CD14-positive monocyte (primary cell): ENCODE measurements around the gene DDX17. TPM values are rescaled to one million over a fixed set of nuclear protein-coding genes. Genes with fewer than 3 reads are reported as not detected.
A peak's percentile ranks its signal among the peaks of the same experiment; 100 is the strongest.

Source experiments
- DNase-seq, 3 donors: peaks; one replicate each; pipeline ENCODE4 v3.0.0-alpha.2; 2011 to 2022
- H2AFZ ChIP-seq: 2 replicates; pipeline ENCODE4 v1.6.0; 2012; ENCODE audit warnings: mild to moderate bottlenecking, low read depth, low read length, inconsistent platforms; ENCODE audit not compliant: insufficient read depth, poor library complexity, severe bottlenecking
- H3K27ac ChIP-seq, 2 donors: 1 replicate in 1 of 2; 2 replicates in 1 of 2; pipeline ENCODE4 v1.5.1; 2012 to 2013; ENCODE audit warnings: low read length in 2 of 2, control low read depth in 1 of 2, inconsistent platforms in 1 of 2, low read depth in 1 of 2, mild to moderate bottlenecking in 1 of 2
- H3K27me3 ChIP-seq, 2 donors: one replicate each; pipeline versions ENCODE4 v1.6.0 to v1.6.1; 2011 to 2013; ENCODE audit warnings: low read length in 2 of 2; ENCODE audit not compliant: control insufficient read depth in 2 of 2, insufficient read depth in 2 of 2
- H3K36me3 ChIP-seq, 2 donors: replicated peaks in 1 of 2; 1 replicate in 1 of 2; 2 replicates in 1 of 2; pipeline versions ENCODE4 v1.5.1 to v1.6.1; 2012 to 2013; ENCODE audit warnings: low read length in 2 of 2, control low read depth in 1 of 2, inconsistent platforms in 1 of 2, mild to moderate bottlenecking in 1 of 2; ENCODE audit not compliant: insufficient read depth in 2 of 2, control insufficient read depth in 1 of 2
- H3K4me1 ChIP-seq, 2 donors: 1 replicate in 1 of 2; 2 replicates in 1 of 2; pipeline versions ENCODE4 v1.5.1 to v1.6.1; 2012 to 2013; ENCODE audit warnings: low read length in 2 of 2, control low read depth in 1 of 2, inconsistent platforms in 1 of 2, mild to moderate bottlenecking in 1 of 2, moderate library complexity in 1 of 2; ENCODE audit not compliant: insufficient read depth in 2 of 2, control insufficient read depth in 1 of 2
- H3K4me2 ChIP-seq: replicated peaks from 2 replicates; pipeline ENCODE3; 2012; ENCODE audit warnings: low read length, moderate library complexity, mild to moderate bottlenecking; ENCODE audit not compliant: poor library complexity, severe bottlenecking; ENCODE audit errors: extremely low read depth
- H3K4me3 ChIP-seq, 3 experiments: fragments of 200-600 bp in 1 of 3; sonication (generic) in 1 of 3; replicated peaks in 1 of 3; 1 replicate in 2 of 3; 2 replicates in 1 of 3; pipeline ENCODE4 v1.5.1; 2011 to 2013; ENCODE audit warnings: low read length in 3 of 3, mild to moderate bottlenecking in 3 of 3, control low read depth in 2 of 3, low read depth in 2 of 3, inconsistent platforms in 1 of 3, moderate library complexity in 1 of 3
- H3K79me2 ChIP-seq: 2 replicates; pipeline ENCODE4 v1.6.0; 2012; ENCODE audit warnings: mild to moderate bottlenecking, control low read depth, inconsistent platforms, low read length, moderate library complexity; ENCODE audit not compliant: insufficient read depth
- H3K9ac ChIP-seq: 2 replicates; pipeline ENCODE4 v1.6.0; 2017; ENCODE audit warnings: low read length, mild to moderate bottlenecking; ENCODE audit not compliant: insufficient read depth, poor library complexity, severe bottlenecking
- H3K9me3 ChIP-seq, 2 donors: replicated peaks in 1 of 2; 1 replicate in 1 of 2; 2 replicates in 1 of 2; pipeline versions ENCODE4 v1.5.1 to v1.6.1; 2012 to 2013; ENCODE audit warnings: low read length in 2 of 2, control low read depth in 1 of 2; ENCODE audit not compliant: control insufficient read depth in 1 of 2, insufficient read depth in 1 of 2
- H4K20me1 ChIP-seq: 2 replicates; pipeline ENCODE4 v1.6.0; 2012; ENCODE audit warnings: mild to moderate bottlenecking, low read length, control low read depth, moderate library complexity; ENCODE audit not compliant: insufficient read depth
- H3K27ac Mint-ChIP-seq, 7 donors: one replicate each; pipeline ENCODE4 v1.8.0; 2020; ENCODE audit warnings: mild to moderate bottlenecking in 7 of 7, mixed read lengths in 7 of 7, moderate library complexity in 6 of 7, inconsistent platforms in 2 of 7
- H3K27me3 Mint-ChIP-seq, 3 donors: one replicate each; pipeline ENCODE4 v1.8.0; 2021 to 2022; ENCODE audit warnings: low read depth in 3 of 3, mild to moderate bottlenecking in 3 of 3, mixed read lengths in 3 of 3, moderate library complexity in 3 of 3, inconsistent platforms in 1 of 3
- H3K36me3 Mint-ChIP-seq, 2 donors: one replicate each; pipeline ENCODE4 v1.8.0; 2020; ENCODE audit warnings: mixed read lengths in 2 of 2, inconsistent platforms in 1 of 2, mild to moderate bottlenecking in 1 of 2
- H3K4me1 Mint-ChIP-seq: one replicate; pipeline ENCODE4 v1.8.0; 2020; ENCODE audit warnings: mild to moderate bottlenecking, mixed read lengths
- H3K4me3 Mint-ChIP-seq, 2 donors: one replicate each; pipeline ENCODE4 v1.8.0; 2020; ENCODE audit warnings: mild to moderate bottlenecking in 2 of 2, mixed read lengths in 2 of 2, moderate library complexity in 1 of 2
- H3K9me3 Mint-ChIP-seq, 7 donors: one replicate each; pipeline ENCODE4 v1.8.0; 2020 to 2022; ENCODE audit warnings: mixed read lengths in 7 of 7, mild to moderate bottlenecking in 6 of 7, moderate library complexity in 6 of 7, inconsistent platforms in 2 of 7
- CTCF ChIP-seq: fragments of 200-600 bp; IDR thresholded peaks from one replicate; pipeline ENCODE4 v1.8.0; 2022; ENCODE audit warnings: antibody characterized with exemption, mild to moderate bottlenecking
- WGBS: methylation state at CpG from one replicate; pipeline ENCODE4 v1.1.5; 2013; ENCODE audit warnings: missing lambda C conversion rate; ENCODE audit not compliant: insufficient coverage; 5-methylcytosine and 5-hydroxymethylcytosine counted together
- intact Hi-C, 2 donors: fragments of 100-400 bp; cut with micrococcal nuclease; formaldehyde crosslinking; loops; one replicate each; pipeline versions ENCODE4 v1.15.0 to v1.15.1; 2023
- polyA plus RNA-seq, 3 donors: library from polyadenylated mRNA; depleted of rRNA in 1 of 3; unstranded in 2 of 3; stranded (reverse) in 1 of 3; fragments of 300-500 nt in 2 of 3; fragments of >200 nt in 1 of 3; fragmentation: Illumina TruSeq in 2 of 3; gene quantifications; 1 replicate in 2 of 3; 2 replicates in 1 of 3; pipeline ENCODE4 v1.2.3, GENCODE V29; 2012 to 2021

Gene DDX17
- polyA plus RNA-seq, 3 donors: 31.4 to 434 (median 36.3) TPM

GRCh38 chr22:38484244-38484643 lies 21.9 kb downstream of the DDX17 start:
- Histone ChIP-seq H2AFZ (no peak overlapping the region), H4K20me1 (peaks cover 91% of the 10 kb centered on the region), H3K36me3 (peaks cover 76 to 92% of the 10 kb centered on the region in 2 donors), H3K9ac (no peak overlapping the region), H3K4me3 (no peak overlapping the region), H3K27ac (no peak overlapping the region), H3K27me3 (no peaks in the 10 kb centered on the region), H3K4me1 (no peaks in the 10 kb centered on the region), H3K4me2 (no peak overlapping the region), H3K79me2 (peaks cover 3% of the 10 kb centered on the region), H3K9me3 (no peaks in the 10 kb centered on the region)
- no peaks in the 10 kb centered on the region for H3K4me1 Mint-ChIP-seq
- no peak overlapping the region for H3K4me3 Mint-ChIP-seq
- DNase-seq: no peak
- H3K36me3 Mint-ChIP-seq: peaks cover 74 to 87% of the 10 kb centered on the region in 2 donors
- H3K9me3 Mint-ChIP-seq: no peaks in the 10 kb centered on the region
- no CpG with 5 or more reads among the region's 1 CpG for WGBS
- peak overlapping the region in 1 of 7 donors; percentile 44 for H3K27ac Mint-ChIP-seq
- no peaks in the 10 kb centered on the region for H3K27me3 Mint-ChIP-seq
- intact Hi-C loops: no loop called here
- no peak for TF ChIP-seq CTCF

GRCh38 chr22:38482662-38483308 lies 23.3 kb downstream of the DDX17 start:
- no peak overlapping the region for H3K4me3 Mint-ChIP-seq
- no peak for DNase-seq
- 96% methylated on average over 4 of the region's 6 CpGs for WGBS

More at GRCh38 chr22:38482662-38483308, 23.3 kb downstream of the DDX17 start:
- Histone ChIP-seq H3K4me3 (no peak overlapping the region), H2AFZ (no peak overlapping the region), H3K4me2 (no peak overlapping the region), H3K9ac (no peak overlapping the region), H3K4me1 (no peaks in the 10 kb centered on the region), H4K20me1 (peaks cover 76% of the 10 kb centered on the region), H3K27ac (peak overlapping the region in 1 of 2 donors; percentile 3), H3K79me2 (no peaks in the 10 kb centered on the region), H3K9me3 (no peaks in the 10 kb centered on the region), H3K36me3 (peaks cover 61 to 78% of the 10 kb centered on the region in 2 donors), H3K27me3 (no peaks in the 10 kb centered on the region)
- H3K4me1 Mint-ChIP-seq: no peaks in the 10 kb centered on the region
- H3K27ac Mint-ChIP-seq: no peak overlapping the region
- peaks cover 62 to 73% of the 10 kb centered on the region in 2 donors for H3K36me3 Mint-ChIP-seq
- no peaks in the 10 kb centered on the region for H3K9me3 Mint-ChIP-seq
- intact Hi-C loops: no loop called here
- no peaks in the 10 kb centered on the region for H3K27me3 Mint-ChIP-seq
- no peak for TF ChIP-seq CTCF
